Measurements from ENCODE around the gene GMEB2. TPM values are rescaled to one million over a fixed set of nuclear protein-coding genes. Genes with fewer than 3 reads are reported as not detected.

GMEB2 gene
- total RNA-seq, 1 experiment from 2014 or later = 14.3 TPM

GRCh38 chr20:63661959-63662812, 35.3 kb upstream of the GMEB2 start:
- DNase-seq = no peak
- Histone ChIP-seq H2AK5ac (ENCODE audit: insufficient read length, low read length) (no peak overlapping the region), H4K5ac (ENCODE audit: insufficient read length, low read depth, low read length) (no peak overlapping the region), H3K4ac (ENCODE audit: low read depth, low read length) (no peak overlapping the region), H2BK20ac (ENCODE audit: low read depth, low read length, poor library complexity, severe bottlenecking) (no peak overlapping the region), H3K79me2 (ENCODE audit: insufficient read depth, low read length) (no peaks in the 10 kb centered on the region), H2BK5ac (ENCODE audit: insufficient read length, low read length) (no peak overlapping the region), H3K79me1 (ENCODE audit: insufficient read depth, low read depth, low read length, poor library complexity, severe bottlenecking) (no peaks in the 10 kb centered on the region), H3K23ac (ENCODE audit: insufficient read length, low read depth, low read length) (no peak overlapping the region), H3K23me2 (ENCODE audit: insufficient read length, low read depth, low read length, poor library complexity, severe bottlenecking) (peaks cover 7% of the 10 kb centered on the region), H2BK120ac (ENCODE audit: low read depth, low read length, poor library complexity, severe bottlenecking) (no peak overlapping the region), H3K27me3 (ENCODE audit: insufficient read depth, low read length) (no peaks in the 10 kb centered on the region; the same call in 1 of the 2 replicates), H3K4me1 (ENCODE audit: insufficient read depth, low read length) (no peaks in the 10 kb centered on the region; the same call in 1 of the 2 replicates), H4K8ac (replicated peaks; ENCODE audit: insufficient read length, low read depth, low read length) (no peak overlapping the region), H3K14ac (ENCODE audit: insufficient read depth, low read length) (no peak overlapping the region), H3K9ac (ENCODE audit: extremely low read depth, insufficient read length, low read length) (no peak overlapping the region), H3K27ac (ENCODE audit: insufficient read length, low read depth, low read length) (no peak overlapping the region), H4K20me1 (ENCODE audit: control insufficient read depth, insufficient read depth, insufficient read length) (no peaks in the 10 kb centered on the region), H2AFZ (ENCODE audit: low read length) (no peak overlapping the region), H3K18ac (ENCODE audit: insufficient read length, low read depth, low read length) (no peak overlapping the region), H2BK15ac (ENCODE audit: low read depth, low read length) (no peak overlapping the region), H3K4me2 (ENCODE audit: insufficient read depth, insufficient read length, low read length) (no peak overlapping the region), H2BK12ac (ENCODE audit: insufficient read length, low read depth, low read length) (no peak overlapping the region), H3K9me3 (ENCODE audit: control insufficient read depth, low read depth, low read length) (no peaks in the 10 kb centered on the region), H3T11ph (ENCODE audit: low read length) (no peak overlapping the region), H4K91ac (ENCODE audit: insufficient read length, low read depth, low read length) (no peak overlapping the region), H3K56ac (ENCODE audit: insufficient read length, low read depth, low read length) (no peak overlapping the region)
- TF ChIP-seq CTCF (conservative IDR thresholded peaks at IDR 0.05) = no peak
- no peaks in the 10 kb centered on the region for H3K27me3 Mint-ChIP-seq (ENCODE audit: low read depth)
- H3K36me3 Mint-ChIP-seq (ENCODE audit: insufficient read depth in 1 of 3, low read depth in 3 of 3) = peaks cover 21 to 48% (median 39%) of the 10 kb centered on the region in 3 experiments
- no peaks in the 10 kb centered on the region for H3K9me3 Mint-ChIP-seq
- no peak overlapping the region for H3K27ac Mint-ChIP-seq
- no peak overlapping the region; a peak in 1 of 5 replicates for H3K4me3 Mint-ChIP-seq
- peaks cover 7 to 20% of the 10 kb centered on the region in 2 experiments for H3K4me1 Mint-ChIP-seq
- WGBS (ENCODE audit: extremely low coverage, insufficient read length, low lambda C conversion rate) = no CpG with 5 or more reads among the region's 33 CpGs
